ENCODE data around the gene KRT15. TPM values are rescaled to one million over a fixed set of nuclear protein-coding genes. Genes with fewer than 3 reads are reported as not detected.
"Not testable (repeated sequence)": the region's sequence is repeated elsewhere in the genome, so short reads cannot be mapped to it uniquely, and the experiment has no call there.

Gene KRT15
- total and polyA plus RNA-seq, 7 donors: 0.08 to 0.56 (median 0.18) TPM; not detected in 3

GRCh38 chr17:41544935-41545334 lies 26.2 kb upstream of the KRT15 start:
- H3K9me3 ChIP-seq: no peaks in the 10 kb centered on the region
- intact Hi-C loops (cut with DNase I): loop anchor here in 1 of 2 donors (5.0 kb wide), 1 partner anchor 117 kb away; no protein-coding TSS in a partner anchor
- H3K27me3 ChIP-seq (ENCODE audit: insufficient read depth in 3 of 3, low read length in 2 of 3): peaks cover 0 to 10% (median 0%) of the 10 kb centered on the region in 3 donors
- ATAC-seq: no peak
- H3K4me3 ChIP-seq: no peak overlapping the region
- no peak for DNase-seq
- H3K4me1 ChIP-seq: peaks cover 6% of the 10 kb centered on the region
- WGBS, 3 donors: 89 to 93% (median 93%) methylated on average over 5 of the region's 5 CpGs
- H3K36me3 ChIP-seq (ENCODE audit: insufficient read depth in 1 of 2, low read depth in 1 of 2): no peaks in the 10 kb centered on the region
- no peak for TF ChIP-seq CTCF (IDR thresholded peaks at IDR 0.05)
- no peak overlapping the region for H3K27ac ChIP-seq

GRCh38 chr17:41544491-41544892 lies 25.8 kb upstream of the KRT15 start:
- 55 to 62% (median 56%) methylated on average over 5 of the region's 5 CpGs for WGBS, 3 donors
- Histone ChIP-seq H3K27ac (no peak overlapping the region), H3K9me3 (no peaks in the 10 kb centered on the region), H3K36me3 (ENCODE audit: insufficient read depth in 1 of 2, low read depth in 1 of 2) (no peaks in the 10 kb centered on the region), H3K4me3 (no peak overlapping the region), H3K4me1 (peaks cover 6% of the 10 kb centered on the region), H3K27me3 (ENCODE audit: insufficient read depth in 3 of 3, low read length in 2 of 3) (peaks cover 0 to 10% (median 0%) of the 10 kb centered on the region in 3 donors)
- intact Hi-C loops (cut with DNase I): no loop called here
- DNase-seq (no peak), ATAC-seq (no peak)
- no peak for TF ChIP-seq CTCF (IDR thresholded peaks at IDR 0.05)

- H3K36me3 ChIP-seq (ENCODE audit: insufficient read depth in 1 of 2, low read depth in 1 of 2); H3K4me3 ChIP-seq; intact Hi-C loops (cut with DNase I); H3K27ac ChIP-seq; H3K27me3 ChIP-seq (ENCODE audit: insufficient read depth in 3 of 3, low read length in 2 of 3); DNase-seq; ATAC-seq; H3K9me3 ChIP-seq; H3K4me1 ChIP-seq: not testable (repeated sequence)
- 74 to 80% (median 77%) methylated on average over 10 of the region's 10 CpGs for WGBS, 3 donors
These were observed 24.1 kb upstream of the KRT15 start for GRCh38 chr17:41542786-41543185.

- no peaks in the 10 kb centered on the region for H3K4me1 ChIP-seq
- no peaks in the 10 kb centered on the region for H3K27me3 ChIP-seq (ENCODE audit: insufficient read depth in 3 of 3, low read length in 2 of 3)
- H3K4me3 ChIP-seq: no peak overlapping the region
- ATAC-seq (no peak), DNase-seq (no peak)
- no peak overlapping the region for H3K27ac ChIP-seq
- H3K36me3 ChIP-seq (ENCODE audit: insufficient read depth in 1 of 2, low read depth in 1 of 2): no peaks in the 10 kb centered on the region
- no peak for TF ChIP-seq CTCF (IDR thresholded peaks at IDR 0.05)
- 64 to 69% (median 67%) methylated on average over 2 of the region's 2 CpGs for WGBS, 3 donors
- intact Hi-C loops (cut with DNase I): no loop called here
- H3K9me3 ChIP-seq: no peaks in the 10 kb centered on the region
These were observed 23.7 kb upstream of the KRT15 start for GRCh38 chr17:41542357-41542756.

- Histone ChIP-seq H3K4me1 (no peaks in the 10 kb centered on the region), H3K27me3 (ENCODE audit: insufficient read depth in 3 of 3, low read length in 2 of 3) (peaks cover 0 to 6% (median 0%) of the 10 kb centered on the region in 3 donors), H3K27ac (no peak overlapping the region), H3K4me3 (no peak overlapping the region), H3K9me3 (no peaks in the 10 kb centered on the region), H3K36me3 (ENCODE audit: insufficient read depth in 1 of 2, low read depth in 1 of 2) (no peaks in the 10 kb centered on the region)
- ATAC-seq (no peak), DNase-seq (no peak)
- intact Hi-C loops (cut with DNase I): no loop called here
- TF ChIP-seq CTCF (IDR thresholded peaks at IDR 0.05): no peak
- 83 to 85% (median 83%) methylated on average over 10 of the region's 10 CpGs for WGBS, 3 donors
These were observed 22.4 kb upstream of the KRT15 start for GRCh38 chr17:41540921-41541625.

Data from psoas muscle (tissue), 8 donors.